Pancreas (tissue), 10 donors: Measurements from ENCODE around the gene YJEFN3. TPM values are rescaled to one million over a fixed set of nuclear protein-coding genes. Genes with fewer than 3 reads are reported as not detected.

Source experiments
- ATAC-seq, 4 donors: fragments of 200-7000 bp; cut with Tn5 transposase; one replicate each; pipeline versions ENCODE4 v1.8.0 to v1.9.1; 2020; ENCODE audit warnings: mild to moderate bottlenecking in 4 of 4, moderate library complexity in 4 of 4
- DNase-seq, 6 donors: peaks; one replicate each; pipeline ENCODE4 v3.0.0-alpha.2; 2020
- FAIRE-seq: peaks from 2 replicates; lab custom pipeline; 2012; peaks lifted over from hg19 to GRCh38; lab: Jason Lieb, UNC
- H3K27ac ChIP-seq, 4 donors: fragments of 200-600 bp; sonication (generic); 1 replicate in 3 of 4; 2 replicates in 1 of 4; pipeline versions ENCODE4 v1.5.0 to v1.8.0; 2020
- H3K27me3 ChIP-seq, 4 donors: fragments of 200-600 bp; one replicate each; pipeline ENCODE4 v1.8.0; 2021
- H3K36me3 ChIP-seq, 3 donors: fragments of 200-600 bp; sonication (generic) in 1 of 3; one replicate each; pipeline versions ENCODE4 v1.5.0 to v1.8.0; 2020 to 2021
- H3K4me1 ChIP-seq, 3 donors: fragments of 200-600 bp; one replicate each; pipeline ENCODE4 v1.8.0; 2021
- H3K4me3 ChIP-seq, 4 donors: fragments of 200-600 bp; sonication (generic) in 2 of 4; one replicate each; pipeline versions ENCODE4 v1.5.0 to v1.8.0; 2020 to 2021
- H3K9me3 ChIP-seq, 4 donors: fragments of 200-600 bp; one replicate each; pipeline ENCODE4 v1.8.0; 2021
- WGBS, 2 donors: extraction: QIAGEN DNeasy Blood & Tissue Kit; methylation state at CpG; one replicate each; pipeline ENCODE4 v1.1.7; 2013; 5-methylcytosine and 5-hydroxymethylcytosine counted together
- intact Hi-C, 3 donors: fragments of 100-400 bp; cut with DNase I; formaldehyde crosslinking; loops; one replicate each; pipeline versions ENCODE4 v1.11.1 to v1.14.2; 2022
- polyA plus RNA-seq, 2 donors: library from polyadenylated mRNA; stranded (reverse); fragments of 200-250 nt; gene quantifications; one replicate each; pipeline ENCODE4 v1.2.3, GENCODE V29; 2013
- total RNA-seq, 6 donors: library from RNA; stranded (reverse); fragmentation: NEBNext Ultra II Directional in 4 of 6; extraction: Animal tissue kit (Norgen Biotek cat#: 25700) in 4 of 6; gene quantifications; one replicate each; pipeline versions ENCODE4 v1.2.1 to v1.2.4, GENCODE V29; 2021 to 2023
- TF ChIP-seq, protein P1 (sequence below), 4 donors: fragments of 200-600 bp; sonication (generic) in 3 of 4; IDR thresholded peaks; one replicate each; pipeline versions ENCODE4 v1.5.0 to v1.8.0; 2021; ENCODE audit warnings: antibody characterized with exemption in 4 of 4
- donor health status: healthy with polysubstance abuse.
- donor health status: DM: no; HTN: no; CAD: no; lungs with moderate emphysema.
- donor health status: DM: no; HTN: no; CAD: no.
- donor health status: control.
- donor health status: control.
- donor health status: Bipolar disorder and iron deficiency.
- donor health status: DM: yes; HTN: yes; CAD: no.
- donor health status: DM: no; HTN: no; CAD: no.
- donor health status: DM: no; HTN: no; CAD: no.
- donor health status: DM: yes; HTN: yes; CAD: no.

YJEFN3 gene
- total and polyA plus RNA-seq, 8 donors: 0.76 to 38.8 (median 2.3) TPM

DNA sequence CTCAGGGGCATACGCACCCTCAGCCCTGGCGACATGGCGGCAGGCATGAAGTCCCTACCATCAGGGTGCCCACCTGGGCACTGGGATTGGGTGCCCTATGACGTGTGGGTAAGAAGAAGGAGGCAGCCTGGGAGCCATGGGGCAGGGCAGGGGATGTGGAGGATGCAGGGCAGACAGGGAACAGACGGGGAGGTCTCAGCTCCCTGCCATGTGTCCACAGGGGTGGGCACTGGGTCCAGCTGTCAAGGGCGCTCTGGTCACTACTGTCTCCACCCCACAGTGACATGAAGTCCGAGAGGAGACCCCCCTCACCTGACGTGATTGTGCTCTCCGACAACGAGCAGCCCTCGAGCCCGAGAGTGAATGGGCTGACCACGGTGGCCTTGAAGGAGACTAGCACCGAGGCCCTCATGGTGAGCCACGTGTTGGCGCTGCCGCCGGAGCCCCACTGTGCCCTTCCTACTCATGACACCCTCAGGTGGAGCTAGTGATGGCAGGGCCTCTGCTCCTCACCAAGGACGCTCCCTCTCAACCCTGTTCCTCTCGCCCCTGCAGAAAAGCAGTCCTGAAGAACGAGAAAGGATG, 36.6 kb upstream of the YJEFN3 start:
- H3K9me3 ChIP-seq: no peaks in the 10 kb centered on the region
- no peak overlapping the region for H3K4me3 ChIP-seq
- WGBS, 2 donors: 86 to 88% methylated on average over 21 of the region's 21 CpGs
- H3K27ac ChIP-seq: no peak overlapping the region
- no peak for FAIRE-seq
- H3K4me1 ChIP-seq: peaks cover 16 to 30% (median 28%) of the 10 kb centered on the region in 3 donors
- ATAC-seq: no peak
- peaks cover 0 to 22% (median 13%) of the 10 kb centered on the region in 3 donors for H3K36me3 ChIP-seq
- intact Hi-C loops: loop anchor here in 1 of 3 donors (5.0 kb wide), 1 partner anchor 135 kb away; no protein-coding TSS in a partner anchor
- DNase-seq: peak in 1 of 6 donors; percentile 67
- H3K27me3 ChIP-seq: no peaks in the 10 kb centered on the region
- TF ChIP-seq, protein P1, sequence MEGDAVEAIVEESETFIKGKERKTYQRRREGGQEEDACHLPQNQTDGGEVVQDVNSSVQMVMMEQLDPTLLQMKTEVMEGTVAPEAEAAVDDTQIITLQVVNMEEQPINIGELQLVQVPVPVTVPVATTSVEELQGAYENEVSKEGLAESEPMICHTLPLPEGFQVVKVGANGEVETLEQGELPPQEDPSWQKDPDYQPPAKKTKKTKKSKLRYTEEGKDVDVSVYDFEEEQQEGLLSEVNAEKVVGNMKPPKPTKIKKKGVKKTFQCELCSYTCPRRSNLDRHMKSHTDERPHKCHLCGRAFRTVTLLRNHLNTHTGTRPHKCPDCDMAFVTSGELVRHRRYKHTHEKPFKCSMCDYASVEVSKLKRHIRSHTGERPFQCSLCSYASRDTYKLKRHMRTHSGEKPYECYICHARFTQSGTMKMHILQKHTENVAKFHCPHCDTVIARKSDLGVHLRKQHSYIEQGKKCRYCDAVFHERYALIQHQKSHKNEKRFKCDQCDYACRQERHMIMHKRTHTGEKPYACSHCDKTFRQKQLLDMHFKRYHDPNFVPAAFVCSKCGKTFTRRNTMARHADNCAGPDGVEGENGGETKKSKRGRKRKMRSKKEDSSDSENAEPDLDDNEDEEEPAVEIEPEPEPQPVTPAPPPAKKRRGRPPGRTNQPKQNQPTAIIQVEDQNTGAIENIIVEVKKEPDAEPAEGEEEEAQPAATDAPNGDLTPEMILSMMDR (IDR thresholded peaks at IDR 0.05): no peak

DNA sequence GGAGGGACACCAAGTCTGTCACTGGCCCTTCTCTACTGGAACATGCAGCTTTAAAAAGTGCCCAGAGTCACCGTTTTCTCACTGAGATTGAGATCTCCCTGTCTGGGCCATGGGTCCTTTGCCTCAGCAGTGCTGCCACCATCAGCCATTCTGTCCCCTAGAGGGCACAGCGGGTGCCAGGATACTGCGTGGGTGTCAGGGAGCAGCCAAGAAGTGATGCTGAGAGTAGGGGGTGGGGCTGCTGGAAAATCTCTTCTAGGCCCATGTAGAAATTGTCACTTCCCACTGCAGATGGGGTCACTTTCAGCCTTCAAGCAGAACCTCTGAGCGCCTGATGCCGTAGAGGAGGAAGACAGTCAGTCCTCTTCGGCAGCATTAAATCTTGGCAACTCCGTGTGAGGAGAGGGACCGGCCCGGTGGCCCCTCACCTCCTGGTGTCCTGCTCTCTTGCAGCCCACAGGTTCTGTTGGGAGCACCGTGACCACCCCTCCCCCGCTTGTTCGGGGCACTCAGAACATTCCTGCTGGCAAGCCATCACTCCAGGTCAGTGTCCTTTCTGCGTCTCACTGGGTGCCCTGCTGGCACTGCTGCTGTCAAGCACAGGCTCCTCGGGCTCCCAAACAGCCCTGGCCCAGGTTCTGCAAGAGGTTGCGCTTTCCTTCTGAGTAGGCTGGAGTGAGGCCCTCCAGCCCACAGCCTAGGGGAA, 34.7 kb upstream of the YJEFN3 start:
- Histone ChIP-seq H3K27me3 (no peaks in the 10 kb centered on the region), H3K4me3 (no peak overlapping the region), H3K4me1 (peaks cover under 1 to 12% (median 11%) of the 10 kb centered on the region in 3 donors), H3K27ac (no peak overlapping the region), H3K36me3 (peaks cover 7 to 23% (median 18%) of the 10 kb centered on the region in 3 donors), H3K9me3 (no peaks in the 10 kb centered on the region)
- peak in 1 of 6 donors; percentile 52 for DNase-seq
- TF ChIP-seq, protein P1 (IDR thresholded peaks at IDR 0.05): no peak
- FAIRE-seq: no peak
- WGBS, 2 donors: 87% methylated on average over 14 to 15 of the region's 15 CpGs
- ATAC-seq: no peak
- intact Hi-C loops: loop anchor here in 1 of 3 donors (5.0 kb wide), 1 partner anchor 137 kb away; no protein-coding TSS in a partner anchor

DNA sequence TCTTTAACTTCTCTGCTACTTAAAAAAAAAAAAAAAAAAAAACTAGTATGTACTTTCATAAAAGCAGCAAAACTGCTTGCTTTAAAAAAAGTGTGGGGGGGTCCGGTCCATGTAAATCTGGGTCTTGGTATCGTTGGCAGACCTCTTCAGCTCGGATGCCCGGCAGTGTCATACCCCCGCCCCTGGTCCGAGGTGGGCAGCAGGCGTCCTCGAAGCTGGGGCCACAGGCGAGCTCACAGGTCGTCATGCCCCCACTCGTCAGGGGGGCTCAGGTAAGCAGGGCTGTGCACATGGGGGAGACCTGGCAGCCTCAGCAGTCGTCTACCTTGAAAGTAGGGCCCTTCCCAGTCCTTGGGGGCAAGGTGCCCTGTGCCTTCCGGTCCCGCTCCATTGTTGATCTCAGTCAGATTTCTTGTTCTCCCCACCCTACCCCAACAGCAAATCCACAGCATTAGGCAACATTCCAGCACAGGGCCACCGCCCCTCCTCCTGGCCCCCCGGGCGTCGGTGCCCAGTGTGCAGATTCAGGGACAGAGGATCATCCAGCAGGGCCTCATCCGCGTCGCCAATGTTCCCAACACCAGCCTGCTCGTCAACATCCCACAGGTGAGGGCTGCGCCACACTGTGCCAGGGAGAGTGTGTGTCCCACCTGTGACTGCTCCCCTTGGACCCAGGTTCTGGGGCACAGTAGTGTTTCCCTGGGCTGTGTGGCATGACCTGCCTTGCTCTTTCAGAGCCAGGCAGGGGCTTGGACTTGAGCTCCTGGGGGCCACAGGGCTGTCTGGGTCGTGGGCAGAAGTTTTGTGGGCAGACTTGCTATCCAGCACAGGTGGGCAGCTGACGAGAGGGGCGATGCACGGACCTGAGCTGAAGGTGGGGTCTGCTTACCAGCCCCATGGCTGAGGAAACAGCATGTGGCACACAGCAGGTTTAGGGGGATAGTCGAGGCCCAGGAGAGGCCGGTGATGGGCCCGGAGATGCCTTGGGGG, 32.8 kb upstream of the YJEFN3 start:
- H3K36me3 ChIP-seq: peaks cover 7 to 24% (median 23%) of the 10 kb centered on the region in 3 donors
- FAIRE-seq: no peak

DNA sequence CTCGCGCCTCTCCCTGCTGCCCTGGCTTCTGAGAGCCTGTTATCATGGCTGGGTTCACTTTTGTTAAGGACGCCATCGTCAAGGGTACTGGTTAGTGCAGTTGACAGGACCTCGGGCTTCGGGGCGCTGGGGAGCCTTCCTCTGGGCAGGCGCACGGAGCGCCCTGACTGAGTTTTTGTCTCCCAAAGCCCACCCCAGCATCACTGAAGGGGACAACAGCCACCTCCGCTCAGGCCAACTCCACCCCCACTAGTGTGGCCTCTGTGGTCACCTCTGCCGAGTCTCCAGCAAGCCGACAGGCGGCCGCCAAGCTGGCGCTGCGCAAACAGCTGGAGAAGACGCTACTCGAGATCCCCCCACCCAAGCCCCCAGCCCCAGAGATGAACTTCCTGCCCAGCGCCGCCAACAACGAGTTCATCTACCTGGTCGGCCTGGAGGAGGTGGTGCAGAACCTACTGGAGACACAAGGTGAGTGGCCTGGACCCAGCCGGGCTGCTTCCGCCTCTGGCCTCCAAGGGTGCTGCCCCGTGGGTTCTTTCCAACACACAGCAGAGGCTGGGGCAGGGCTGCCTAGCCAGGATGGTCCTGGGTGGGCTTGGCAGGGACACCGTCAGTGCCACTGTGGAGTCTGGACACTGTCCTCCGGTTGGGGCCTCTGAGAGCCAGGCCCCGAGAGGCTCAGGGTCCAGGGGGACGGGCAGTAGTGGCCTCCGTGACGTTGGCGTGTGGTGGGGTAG, 30.3 kb upstream of the YJEFN3 start:
- TF ChIP-seq, protein P1 (IDR thresholded peaks at IDR 0.05): no peak
- Histone ChIP-seq H3K4me1 (no peaks in the 10 kb centered on the region), H3K36me3 (peaks cover 7 to 41% (median 23%) of the 10 kb centered on the region in 3 donors), H3K9me3 (no peaks in the 10 kb centered on the region), H3K27ac (no peak overlapping the region), H3K4me3 (no peak overlapping the region), H3K27me3 (no peaks in the 10 kb centered on the region)
- intact Hi-C loops: no loop called here
- ATAC-seq: no peak
- 92 to 95% methylated on average over 33 of the region's 33 CpGs for WGBS, 2 donors
- FAIRE-seq: no peak
- peak in 1 of 6 donors; percentile 44 for DNase-seq

More for the DNA sequence above, 32.8 kb upstream of the YJEFN3 start:
- Histone ChIP-seq H3K27me3 (no peaks in the 10 kb centered on the region), H3K9me3 (no peaks in the 10 kb centered on the region), H3K27ac (no peak overlapping the region), H3K4me3 (no peak overlapping the region), H3K4me1 (no peaks in the 10 kb centered on the region)
- WGBS, 2 donors: 92% methylated on average over 30 of the region's 30 CpGs
- peak in 1 of 6 donors; percentile 58 for DNase-seq
- no peak for ATAC-seq
- intact Hi-C loops: no loop called here
- TF ChIP-seq, protein P1 (IDR thresholded peaks at IDR 0.05): no peak
